HG02642 (cell line): ENCODE data around the gene LCE1B.

Source experiments
- ATAC-seq: cut with Tn5 transposase; IDR thresholded peaks from one replicate; pipeline ENCODE4 v1.9.1; 2021; ENCODE audit warnings: mild to moderate bottlenecking; ENCODE audit not compliant: unreplicated experiment, poor library complexity

LCE1B gene, protein sequence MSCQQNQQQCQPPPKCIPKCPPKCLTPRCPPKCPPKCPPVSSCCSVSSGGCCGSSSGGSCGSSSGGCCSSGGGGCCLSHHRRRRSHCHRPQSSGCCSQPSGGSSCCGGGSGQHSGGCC

DNA sequence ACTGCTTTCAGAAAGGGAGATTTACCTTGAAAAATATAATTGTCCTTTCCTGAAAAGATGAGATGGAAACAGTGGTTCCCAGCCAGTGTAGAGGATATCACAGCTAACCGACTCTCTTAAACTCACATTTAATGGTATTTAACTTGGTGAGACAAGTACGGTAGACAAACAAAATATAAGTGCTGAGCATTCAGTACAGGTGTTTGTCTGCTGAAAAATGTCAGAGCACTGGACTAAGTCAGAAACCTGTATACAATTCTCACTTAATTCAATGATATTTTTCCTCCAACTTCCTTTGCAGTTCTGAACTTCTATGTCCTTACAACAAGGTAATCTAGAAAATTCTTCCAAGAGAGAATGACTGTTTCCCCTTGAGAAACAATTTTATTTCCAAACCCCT is at the start of gene LCE1B:
LCE1B (plus strand) TSS at position 301 of the 400 bp plus-strand sequence. CDS start 476 bp downstream, outside the sequence.
- no peak for ATAC-seq

DNA sequence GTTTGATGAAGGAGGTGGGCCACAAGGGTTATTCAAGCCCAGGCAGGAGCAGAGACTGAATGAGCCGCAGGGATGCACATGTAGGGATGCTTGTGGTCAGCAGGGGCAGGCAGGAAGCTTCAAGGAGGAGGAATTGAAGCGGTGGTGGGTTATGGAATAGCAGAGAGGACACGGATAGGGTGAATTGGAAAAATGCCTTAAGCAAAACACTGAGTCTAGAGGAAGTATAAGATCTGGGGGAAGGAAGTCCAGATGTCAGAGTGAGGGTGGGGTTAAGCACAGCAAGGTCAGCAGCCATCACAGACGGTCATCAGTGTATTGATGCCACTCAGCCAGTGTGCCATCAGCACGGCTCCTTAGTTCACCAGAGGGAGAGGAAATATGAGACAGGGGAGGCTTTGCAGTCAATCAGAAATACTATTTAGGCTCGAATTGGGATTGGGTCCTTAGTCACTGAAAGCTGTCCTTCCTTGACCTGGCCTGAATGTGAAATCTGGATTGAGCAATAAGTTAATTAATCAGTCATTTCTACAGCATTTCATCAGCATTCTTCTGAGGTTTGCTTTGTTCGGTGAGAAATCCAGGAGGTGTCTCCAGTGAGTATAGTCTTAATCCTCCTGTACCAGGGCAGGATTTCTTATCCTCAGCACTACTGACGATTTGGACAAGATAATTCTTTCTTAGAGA is 42.8 kb upstream of the LCE1B start:
- ATAC-seq, result no peak

DNA sequence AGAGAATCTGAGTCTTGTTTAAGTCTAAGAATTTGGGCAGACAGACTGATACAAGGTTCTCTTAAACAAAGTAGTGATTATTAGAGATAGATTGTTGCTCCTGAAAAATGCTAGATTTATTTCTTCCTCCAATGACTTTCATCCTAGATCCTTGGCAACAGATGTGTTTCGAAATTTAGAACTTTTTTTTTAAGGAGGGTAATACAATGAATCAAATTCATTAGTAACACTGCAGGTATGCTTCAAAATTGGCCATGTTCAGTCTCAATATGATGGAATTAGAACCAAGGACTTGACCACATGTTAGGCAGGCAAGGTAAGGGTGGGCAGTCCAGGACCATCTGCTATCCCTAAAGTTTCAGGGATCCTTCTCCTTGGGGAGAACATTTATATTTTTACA is 41.4 kb upstream of the LCE1B start:
- ATAC-seq, result no peak

DNA sequence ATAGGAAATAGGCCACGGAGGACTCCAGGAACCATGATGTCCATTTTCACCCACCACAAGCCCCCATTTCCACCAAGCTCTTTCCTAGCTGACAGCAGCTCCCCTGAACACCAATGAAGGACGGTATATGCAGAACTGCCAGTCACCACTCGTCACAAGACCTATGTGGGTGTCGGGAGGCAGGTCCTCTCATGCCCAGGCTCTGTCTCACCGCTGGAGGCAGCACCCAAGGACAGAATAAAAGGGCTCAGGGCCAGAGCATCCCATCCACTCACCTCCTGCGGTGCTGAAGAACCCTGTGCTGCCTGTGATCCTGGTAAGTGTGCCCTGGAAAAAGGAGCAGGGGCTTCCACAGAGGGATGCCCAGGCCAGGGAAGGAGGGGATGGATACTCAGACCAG is 36.9 kb upstream of the LCE1B start, which contains the start of gene LCE1F:
LCE1F (plus strand) TSS at position 266 of the 400 bp plus-strand sequence. CDS start 1,232 bp downstream, outside the sequence.
- ATAC-seq, result no peak

DNA sequence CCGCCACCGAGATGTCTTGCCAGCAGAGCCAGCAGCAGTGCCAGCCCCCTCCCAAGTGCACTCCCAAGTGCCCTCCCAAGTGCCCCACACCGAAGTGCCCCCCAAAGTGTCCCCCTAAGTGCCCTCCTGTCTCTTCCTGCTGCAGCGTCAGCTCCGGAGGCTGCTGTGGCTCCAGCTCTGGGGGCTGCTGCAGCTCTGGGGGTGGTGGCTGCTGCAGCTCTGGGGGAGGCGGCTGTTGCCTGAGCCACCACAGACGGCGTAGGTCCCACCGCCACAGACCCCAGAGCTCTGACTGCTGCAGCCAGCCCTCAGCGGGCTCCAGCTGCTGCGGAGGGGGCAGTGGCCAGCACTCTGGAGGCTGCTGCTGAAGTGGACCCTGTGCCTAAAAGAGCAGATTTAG is 35.4 kb upstream of the LCE1B start:
- no peak for ATAC-seq

DNA sequence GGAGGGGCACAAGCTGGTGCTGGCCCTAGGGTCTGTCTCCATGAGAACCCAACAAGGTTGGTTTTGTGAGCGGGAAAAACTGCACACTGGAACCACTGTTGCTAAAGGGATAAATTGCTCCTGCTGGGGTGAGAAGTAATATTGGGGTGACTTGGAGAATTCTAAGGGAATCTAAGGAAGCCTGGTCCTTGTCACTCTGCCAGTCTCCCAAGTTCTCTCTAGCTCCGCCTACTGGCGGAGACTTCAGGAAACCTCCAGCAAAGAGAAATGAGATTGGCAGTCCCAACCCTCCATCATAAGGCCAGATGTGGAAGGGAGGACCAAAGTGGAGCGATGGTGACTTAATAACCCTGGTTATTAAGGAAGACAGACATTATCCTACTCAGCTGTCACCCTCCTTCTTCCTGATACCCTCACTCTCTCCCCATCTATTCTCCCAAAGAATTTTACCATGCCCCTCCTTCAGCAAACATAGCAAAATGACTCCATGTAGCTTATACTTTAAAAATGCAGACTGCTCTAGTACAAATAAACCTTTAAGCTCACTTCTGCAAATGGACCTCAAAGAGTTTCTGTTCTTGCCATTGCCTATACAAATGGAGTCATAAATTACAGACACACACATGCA is 34.1 kb upstream of the LCE1B start:
- no peak for ATAC-seq

DNA sequence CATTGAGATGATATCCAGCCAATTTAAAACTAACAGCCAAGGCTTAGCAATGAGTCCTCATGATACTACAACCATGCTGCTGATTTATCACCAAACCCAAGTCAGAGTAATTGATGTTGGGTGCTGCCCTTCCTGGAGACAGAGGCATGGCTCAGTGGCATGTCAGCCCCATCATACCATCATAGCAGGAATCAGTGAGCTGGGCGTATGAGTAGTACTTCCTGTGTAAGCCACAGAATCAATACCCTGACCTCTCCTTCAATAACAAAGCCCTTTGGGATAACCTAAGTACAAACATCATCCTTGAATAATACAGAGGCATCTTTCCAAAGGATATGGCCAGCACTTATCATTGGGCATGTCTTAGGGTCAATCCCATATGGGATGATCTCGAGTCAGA is 28.7 kb upstream of the LCE1B start:
- no peak for ATAC-seq

DNA sequence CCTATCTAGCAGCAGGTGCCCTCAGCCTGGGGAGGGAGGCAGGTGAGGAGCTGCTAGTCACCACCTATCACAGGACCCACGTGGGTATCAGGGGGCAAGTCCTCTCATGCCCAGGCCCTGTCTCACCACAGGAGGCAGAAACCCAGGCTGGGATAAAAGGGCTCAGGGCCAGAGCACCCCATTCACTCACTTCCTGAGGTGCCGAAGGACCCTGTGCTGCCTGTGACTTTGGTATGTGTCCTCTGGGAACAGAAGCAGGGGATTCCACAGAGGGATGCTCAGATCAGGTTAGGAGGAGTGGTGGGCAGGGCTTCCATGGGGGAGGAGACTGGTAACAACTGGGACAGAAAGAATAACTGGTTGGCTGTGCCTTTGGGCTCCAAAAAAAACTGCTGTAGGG is 25.7 kb upstream of the LCE1B start, which contains the start of gene LCE1E:
LCE1E (plus strand) TSS at position 181 of the 400 bp plus-strand sequence. CDS start 1,043 bp downstream, outside the sequence.
- no peak for ATAC-seq

DNA sequence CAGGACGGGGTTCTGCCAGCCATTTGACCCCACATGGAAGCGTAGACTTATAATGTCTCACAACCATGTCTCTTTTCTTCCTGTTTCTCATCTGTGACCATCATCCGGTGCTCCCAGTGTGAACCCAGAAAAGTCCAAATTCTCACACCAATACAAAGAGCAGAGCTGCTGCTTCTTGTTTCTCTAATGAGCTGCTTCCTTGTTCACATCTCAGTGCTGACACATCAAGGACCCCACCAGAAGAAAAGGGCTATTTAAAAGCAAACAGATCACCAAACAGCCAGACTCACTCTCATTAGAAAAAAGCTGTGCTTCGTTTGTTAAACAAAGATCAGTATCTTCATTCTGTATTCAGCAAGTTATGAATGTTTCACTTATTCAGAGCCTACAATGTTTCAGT is 16.1 kb upstream of the LCE1B start:
- no peak for ATAC-seq

DNA sequence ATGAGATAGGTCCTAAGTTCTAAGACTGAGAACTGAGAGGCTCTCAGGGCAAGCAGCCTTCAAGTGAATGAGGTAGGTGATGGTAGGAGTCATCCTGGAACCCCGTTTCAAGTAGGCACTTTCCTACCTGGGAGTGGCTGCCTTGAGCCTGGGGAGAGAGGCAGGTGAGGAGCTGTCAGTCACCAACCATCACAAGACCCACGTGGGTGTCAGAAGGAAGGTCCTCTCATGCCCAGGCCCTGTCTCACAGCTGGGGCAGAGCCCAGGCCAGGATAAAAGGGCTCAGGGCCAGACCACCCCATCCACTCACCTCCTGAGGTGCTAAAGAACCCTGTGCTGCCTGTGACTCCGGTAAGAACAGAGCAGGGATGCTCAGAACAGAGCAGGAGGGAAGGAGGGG is 15.3 kb upstream of the LCE1B start, which contains the start of gene LCE1D:
LCE1D (plus strand) TSS at position 301 of the 400 bp plus-strand sequence. CDS start 1,074 bp downstream, outside the sequence.
- ATAC-seq, result no peak

DNA sequence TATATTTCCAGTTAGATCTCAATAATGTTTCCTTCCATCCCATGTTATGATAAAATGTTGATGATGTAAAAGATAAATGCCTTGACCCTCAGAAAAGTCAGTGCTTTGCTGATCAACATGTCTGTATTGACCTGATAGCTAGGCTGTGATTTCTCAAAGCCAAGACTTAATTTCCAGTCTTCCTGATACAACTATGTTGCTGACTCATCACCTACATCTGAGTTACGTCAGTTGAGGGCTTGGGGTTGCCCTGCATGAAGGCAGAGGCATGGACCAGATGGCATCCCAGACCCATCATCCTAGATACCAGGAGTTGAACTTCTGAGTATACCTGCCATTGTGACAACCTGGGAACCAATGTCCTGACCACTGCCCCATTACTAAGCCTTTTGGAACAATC is 10.4 kb upstream of the LCE1B start:
- ATAC-seq, result no peak

DNA sequence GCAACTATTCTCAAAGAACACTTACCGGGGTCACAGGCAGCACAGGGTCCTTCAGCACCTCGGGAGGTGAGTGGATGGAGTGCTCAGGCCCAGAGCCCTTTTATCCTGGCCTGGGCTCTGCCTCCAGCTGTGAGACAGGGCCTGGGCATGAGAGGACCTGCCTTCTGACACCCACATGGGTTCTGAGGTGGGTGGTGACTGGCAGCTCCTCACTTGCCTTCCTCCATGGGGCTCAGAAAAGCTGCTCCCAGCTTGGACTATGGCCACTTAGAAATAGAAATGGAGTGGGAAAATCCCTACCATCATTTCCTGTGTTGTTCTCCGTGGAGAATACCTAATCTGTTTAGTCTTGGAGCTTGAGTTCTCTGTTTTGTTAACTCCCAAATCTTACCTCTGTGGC is 5.2 kb upstream of the LCE1B start, which contains the start of gene LCE1C:
LCE1C (minus strand) TSS at position 76 of the 400 bp plus-strand sequence. CDS start 1,173 bp downstream, outside the sequence.
- no peak for ATAC-seq

DNA sequence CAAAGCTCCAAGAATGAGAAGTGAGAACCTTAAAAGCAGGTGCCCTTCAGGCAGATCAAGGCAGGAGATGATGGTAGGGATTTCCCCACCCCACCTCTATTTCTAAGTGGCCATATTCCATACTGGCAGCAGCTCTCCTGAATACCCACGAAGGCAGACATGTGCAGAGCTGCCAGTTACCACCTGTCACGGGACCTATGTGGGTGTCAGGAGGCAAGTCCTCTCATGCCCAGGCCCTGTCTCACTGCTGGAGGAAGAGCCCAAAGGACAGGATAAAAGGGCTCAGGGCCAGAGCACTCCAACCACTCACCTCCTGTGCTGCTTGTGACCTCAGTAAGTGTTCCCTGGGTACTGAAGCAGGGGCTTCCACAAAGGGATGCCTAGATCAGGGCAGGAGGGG is 721 bp upstream of the LCE1B start:
- ATAC-seq, result no peak

DNA sequence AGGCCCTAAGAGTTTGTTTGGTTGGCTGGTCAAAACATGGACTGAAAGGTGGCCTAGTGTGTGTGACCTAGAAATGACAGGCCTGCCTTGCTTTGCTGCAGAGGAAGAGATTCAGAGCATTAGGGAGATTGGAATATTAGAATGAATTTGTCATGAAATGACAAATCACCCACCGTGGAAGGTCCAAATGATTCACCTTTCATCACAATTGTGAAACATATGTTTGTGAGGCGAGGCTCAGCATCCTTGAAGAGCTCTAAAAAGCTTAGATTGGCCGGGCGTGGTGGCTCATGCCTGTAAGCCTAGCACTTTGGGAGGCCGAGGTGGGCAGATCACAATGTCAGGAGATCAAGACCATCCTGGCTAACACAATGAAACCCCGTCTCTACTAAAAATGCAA is 5.5 kb downstream of the LCE1B start:
- ATAC-seq, result no peak

DNA sequence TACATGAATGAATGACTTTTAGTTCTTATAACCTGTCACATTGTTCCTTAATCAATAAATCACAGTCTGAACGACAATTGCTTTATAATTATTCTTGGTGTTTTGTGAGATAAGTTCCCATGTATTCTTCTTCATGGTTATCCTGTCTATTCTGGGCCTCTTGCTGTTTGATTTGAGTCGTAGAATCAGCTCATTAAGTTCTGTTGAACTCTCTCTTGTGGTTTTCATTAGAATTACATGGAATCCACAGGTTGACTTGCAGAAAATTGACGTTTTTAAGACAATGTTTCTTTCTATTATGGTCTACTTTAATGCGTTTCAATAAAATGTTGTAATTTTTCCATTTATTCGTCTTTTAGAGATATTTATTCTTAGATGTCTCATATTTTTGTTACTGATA is 11.5 kb downstream of the LCE1B start:
- no peak for ATAC-seq

DNA sequence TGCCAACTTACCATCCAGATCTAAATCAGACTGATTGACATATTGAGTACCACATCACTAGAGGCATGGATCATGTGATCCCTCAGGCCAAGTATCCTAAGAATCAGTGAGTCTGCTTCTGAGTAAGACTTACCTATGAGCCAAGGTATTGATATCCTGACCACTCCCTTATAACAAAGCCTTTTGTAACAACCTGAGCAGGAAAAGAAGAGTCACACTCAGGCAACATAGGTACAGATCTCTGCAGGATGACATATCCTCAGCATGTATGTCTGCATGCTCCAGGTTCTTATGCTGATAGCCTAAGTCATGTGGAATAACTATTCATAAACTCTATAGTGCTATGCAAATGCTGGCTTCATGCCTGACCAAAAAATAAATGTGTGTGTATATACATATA is 13.2 kb downstream of the LCE1B start:
- ATAC-seq, result no peak

DNA sequence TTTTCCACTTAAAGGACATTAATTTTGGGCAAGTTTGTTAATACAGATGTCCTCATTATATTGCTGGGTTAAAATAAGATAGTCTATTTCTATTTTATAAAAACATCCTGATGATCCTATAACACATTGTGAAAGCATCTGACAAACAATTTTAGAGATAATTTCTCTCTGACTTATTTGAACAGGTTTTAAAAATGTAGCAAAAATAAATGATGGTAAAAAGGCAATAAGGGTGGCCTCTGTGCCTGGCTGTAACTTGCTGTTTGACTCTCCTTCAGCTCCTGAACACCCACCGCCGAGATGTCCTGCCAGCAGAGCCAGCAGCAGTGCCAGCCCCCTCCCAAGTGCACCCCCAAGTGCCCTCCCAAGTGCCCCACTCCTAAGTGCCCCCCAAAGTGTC is 15.4 kb downstream of the LCE1B start, which contains the start of gene LCE1A:
LCE1A (plus strand) TSS at position 301 of the 400 bp plus-strand sequence; CDS start at position 301, 0 bp downstream.
- ATAC-seq, result no peak

DNA sequence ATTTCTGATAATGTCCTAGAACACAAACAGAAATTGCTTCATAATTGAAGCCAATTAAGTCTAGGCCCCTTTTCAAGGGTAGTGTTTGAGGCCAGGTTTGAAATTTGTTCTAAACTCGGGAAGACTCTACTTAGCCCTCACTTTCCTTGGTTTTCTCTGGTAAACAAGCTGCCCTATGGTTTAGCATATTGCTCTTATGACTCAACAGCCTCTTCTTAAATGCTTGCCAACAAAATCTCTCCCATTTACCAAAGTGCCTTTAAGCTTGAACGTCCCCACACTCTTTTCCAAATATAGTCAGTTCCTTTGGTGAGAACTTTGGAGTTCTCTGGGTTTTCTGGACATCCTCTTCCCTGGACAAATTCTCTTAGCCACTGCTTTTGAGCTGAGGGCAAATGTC is 25.1 kb downstream of the LCE1B start:
- no peak for ATAC-seq

DNA sequence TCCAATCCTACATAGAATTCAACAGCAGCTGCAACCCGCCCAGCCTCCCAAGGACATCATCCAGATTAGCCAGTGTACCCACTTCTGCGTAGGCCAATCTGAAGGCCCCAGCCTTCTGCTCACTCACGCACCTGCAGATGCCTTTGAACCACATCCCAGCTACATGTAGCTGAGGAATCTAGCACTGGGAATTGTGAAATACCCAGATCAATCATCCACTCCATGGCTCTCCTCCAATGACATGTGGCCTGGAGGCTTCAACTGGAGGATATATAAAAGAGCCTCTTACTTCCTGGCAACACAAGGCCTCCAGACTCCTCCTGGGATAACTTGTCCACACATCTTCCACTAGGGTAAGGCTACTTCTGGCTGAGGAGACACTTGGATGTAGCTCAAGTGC is 30.8 kb downstream of the LCE1B start, which contains the start of gene LCE6A:
LCE6A (plus strand) TSS at position 301 of the 400 bp plus-strand sequence. CDS start 665 bp downstream, outside the sequence.
- no peak for ATAC-seq

DNA sequence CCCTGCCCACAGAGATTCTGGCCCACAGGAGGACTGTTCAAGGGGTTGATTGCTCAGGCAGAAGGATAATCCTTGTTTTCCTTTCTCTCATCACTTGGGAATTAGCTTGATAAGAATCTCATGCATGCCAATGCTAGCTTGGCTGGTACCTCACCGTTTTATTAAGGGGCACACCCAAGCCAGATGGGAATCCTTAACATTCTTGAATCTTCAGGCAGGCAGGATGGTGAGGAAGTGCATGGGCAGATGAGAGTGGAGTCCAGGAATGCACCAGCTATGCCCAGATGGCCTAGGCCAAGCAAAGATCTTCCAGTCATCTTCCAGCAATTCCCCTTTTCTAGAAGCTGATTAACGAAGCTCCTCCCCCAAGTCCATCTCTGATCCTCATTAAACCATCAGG is 43.9 kb downstream of the LCE1B start:
- no peak for ATAC-seq

DNA sequence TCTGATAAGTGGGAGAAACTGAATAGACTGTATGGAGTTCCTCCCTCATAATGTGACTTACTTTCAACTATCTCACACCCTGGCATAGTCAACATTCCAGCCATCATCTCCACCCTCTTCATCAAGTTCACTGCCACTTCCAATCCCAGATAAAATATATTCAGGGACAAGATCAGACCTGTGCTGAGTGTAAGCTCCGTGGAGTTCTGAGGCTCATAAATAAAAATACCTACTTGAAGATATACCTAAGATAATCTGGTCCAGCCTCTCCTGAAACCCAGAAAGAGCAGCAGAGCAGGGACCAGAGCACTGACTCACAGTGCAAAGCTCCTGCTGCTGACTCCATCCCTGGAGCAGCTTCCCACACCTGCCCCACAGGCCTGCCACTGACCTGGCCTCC is 46.3 kb downstream of the LCE1B start:
- ATAC-seq, result no peak
